GM18499 (cell line): ENCODE measurements around the gene MYCBP2.
"Not testable (repeated sequence)": the region's sequence is repeated elsewhere in the genome, so short reads cannot be mapped to it uniquely, and the experiment has no call there.

ENCODE experiments used
- ATAC-seq: cut with Tn5 transposase; IDR thresholded peaks from one replicate; pipeline ENCODE4 v1.9.1; 2021; ENCODE audit warnings: moderate number of reproducible peaks; ENCODE audit not compliant: insufficient read depth, unreplicated experiment

Gene MYCBP2

DNA sequence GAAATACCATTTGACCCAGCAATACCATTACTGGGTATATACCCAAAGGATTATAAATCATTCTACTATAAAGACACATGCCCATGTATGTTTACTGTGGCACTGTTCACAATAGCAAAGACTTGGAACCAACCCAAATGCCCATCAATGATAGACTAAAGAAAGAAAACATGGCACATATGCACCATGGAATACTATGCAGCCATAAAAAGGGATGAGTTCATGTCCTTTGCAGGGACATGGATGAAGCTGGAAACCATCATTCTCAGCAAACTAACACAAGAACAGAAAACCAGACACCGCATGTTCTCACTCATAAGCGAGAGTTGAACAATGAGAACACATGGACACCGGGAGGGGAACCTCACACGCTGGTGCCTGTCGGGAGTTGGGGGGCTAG lies 317.2 kb downstream of the MYCBP2 start:
- ATAC-seq, result not testable (repeated sequence)

DNA sequence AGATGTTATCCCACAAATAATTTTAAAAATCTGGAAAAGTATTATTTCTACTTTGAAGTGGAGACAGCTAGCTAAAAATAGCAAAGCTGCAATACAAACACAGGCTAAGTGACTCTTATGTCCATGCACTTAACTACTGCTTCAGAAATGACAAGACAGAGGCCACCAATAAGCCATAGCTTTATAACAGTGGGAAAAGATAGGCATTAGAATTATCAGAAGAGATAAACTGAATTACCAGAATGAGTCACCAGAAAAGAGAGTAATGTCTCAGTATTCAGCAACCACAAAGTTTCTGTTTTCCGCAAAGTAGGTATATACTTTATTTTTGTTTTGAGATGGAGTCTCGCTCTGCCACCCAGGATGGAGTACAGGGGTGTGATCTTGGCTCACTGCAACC lies 317.9 kb downstream of the MYCBP2 start:
- peak; percentile 70 for ATAC-seq

DNA sequence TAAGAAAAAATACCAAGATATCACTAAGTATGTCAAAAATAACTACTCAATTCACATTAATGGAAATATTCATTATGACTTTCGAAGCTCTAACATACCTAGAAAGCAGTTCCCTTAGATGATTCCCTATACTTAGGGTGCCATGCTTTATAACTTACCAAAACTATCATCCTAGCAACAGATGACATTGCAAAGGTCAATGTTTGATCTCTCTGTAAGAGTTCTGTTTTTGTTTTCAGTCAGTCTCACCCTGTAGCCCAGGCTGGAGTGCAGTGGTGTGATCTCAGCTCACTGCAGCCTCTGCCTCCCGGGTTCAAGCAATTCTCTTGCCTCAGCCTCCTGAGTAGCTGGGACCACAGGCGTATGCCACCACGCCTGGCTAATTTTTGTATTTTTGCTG lies 318.6 kb downstream of the MYCBP2 start:
- not testable (repeated sequence) for ATAC-seq

DNA sequence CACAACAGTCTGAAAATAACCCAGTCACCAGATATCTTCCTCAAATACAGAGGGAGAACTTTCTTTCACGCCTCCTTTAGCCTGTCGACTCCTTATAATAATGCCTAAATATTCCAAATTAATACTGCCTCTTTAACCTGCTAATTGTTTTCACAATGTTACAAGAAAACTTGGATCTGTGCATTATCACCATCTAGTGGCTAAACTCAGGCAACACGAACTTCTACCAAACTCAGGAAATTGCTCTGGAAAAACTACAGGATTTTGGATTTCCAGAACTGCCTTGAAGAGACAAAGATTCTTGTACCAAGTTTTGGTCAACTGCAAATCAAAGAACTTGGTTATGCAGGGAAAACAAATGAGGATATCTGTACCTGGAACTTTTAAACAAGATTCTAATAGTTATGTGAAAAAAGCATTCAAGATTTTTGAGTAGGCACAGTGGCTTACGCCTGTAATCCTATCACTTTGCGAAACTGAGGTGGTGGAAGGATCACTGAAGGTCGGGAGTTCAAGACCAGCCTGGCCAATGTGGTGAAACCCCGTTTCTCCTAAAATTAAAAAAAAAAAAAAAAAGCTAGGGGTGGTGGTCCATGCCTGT lies 324.2 kb downstream of the MYCBP2 start:
- ATAC-seq, result no peak

DNA sequence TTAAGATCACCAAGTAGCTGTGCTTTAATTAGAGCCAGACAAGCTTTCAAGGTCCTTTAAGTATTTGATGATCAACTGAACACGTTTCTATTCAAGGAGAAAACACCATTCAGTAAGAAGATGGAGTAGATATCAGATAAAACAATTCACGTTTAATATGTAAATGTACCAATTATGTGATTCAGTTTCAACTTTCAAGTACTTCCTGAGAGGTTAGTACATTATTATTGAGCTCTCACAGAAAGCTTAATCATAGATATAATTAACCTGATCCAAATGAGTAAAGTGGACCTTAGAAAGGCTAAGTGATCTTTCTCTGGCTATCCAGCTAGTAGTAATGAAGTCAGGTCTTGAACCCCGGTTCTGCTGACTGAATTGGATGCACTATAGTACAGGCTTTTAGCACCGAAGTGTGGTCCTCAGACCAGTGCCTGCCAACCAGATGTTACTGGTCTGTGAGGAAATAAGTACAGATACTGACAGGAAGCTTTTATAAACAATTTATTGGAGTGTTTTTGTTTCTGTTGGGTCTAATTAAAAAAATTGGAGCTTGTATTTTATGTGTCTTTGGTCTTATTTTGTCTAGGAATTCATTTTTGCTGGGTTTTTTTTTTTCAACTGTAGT lies 324.8 kb downstream of the MYCBP2 start:
- ATAC-seq, result no peak

DNA sequence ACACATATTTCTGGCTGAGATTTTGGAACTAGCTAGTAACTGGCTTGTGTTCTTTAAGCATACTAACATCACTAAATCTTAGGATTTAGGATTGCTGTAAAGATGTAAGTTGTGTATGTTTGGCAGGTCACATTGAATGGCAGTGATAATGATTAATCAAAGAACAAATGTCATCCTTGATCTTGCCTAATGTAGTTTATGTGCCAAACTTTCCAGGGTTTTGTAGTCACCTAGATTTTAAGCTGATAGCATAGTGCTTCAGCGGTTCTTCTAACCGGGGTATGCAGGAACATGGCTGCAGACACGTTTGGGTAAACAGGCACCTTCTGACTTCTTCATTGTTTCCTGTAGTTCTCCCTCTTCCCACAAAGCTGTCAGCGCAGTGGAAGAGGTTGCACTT lies 325.4 kb downstream of the MYCBP2 start:
- no peak for ATAC-seq

DNA sequence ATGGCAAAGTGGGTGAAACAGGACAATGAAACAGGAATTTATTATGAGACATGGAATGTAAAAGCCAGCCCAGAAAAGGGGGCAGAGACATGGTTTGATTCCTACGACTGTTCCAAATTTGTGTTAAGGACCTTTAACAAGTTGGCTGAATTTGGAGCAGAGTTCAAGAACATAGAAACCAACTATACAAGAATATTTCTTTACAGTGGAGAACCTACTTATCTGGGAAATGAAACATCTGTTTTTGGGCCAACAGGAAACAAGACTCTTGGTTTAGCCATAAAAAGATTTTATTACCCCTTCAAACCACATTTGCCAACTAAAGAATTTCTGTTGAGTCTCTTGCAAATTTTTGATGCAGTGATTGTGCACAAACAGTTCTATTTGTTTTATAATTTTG lies 326.4 kb downstream of the MYCBP2 start:
- ATAC-seq, result no peak
